AG09309 (cell line): ENCODE measurements around the gene CCNF.

ENCODE experiments used
- DNase-seq: peaks from one replicate; pipeline ENCODE4 v3.0.0-alpha.2; 2010; ENCODE audit warnings: low read depth
- H3K4me3 ChIP-seq: 2 replicates; pipeline ENCODE4 v1.5.1; 2011; ENCODE audit warnings: mild to moderate bottlenecking, low read depth, low read length, moderate library complexity; ENCODE audit not compliant: control insufficient read depth
- CTCF ChIP-seq: IDR thresholded peaks from 2 replicates; pipeline ENCODE4 v1.5.1; 2011; ENCODE audit warnings: mild to moderate bottlenecking, low read depth, low read length, inconsistent platforms; ENCODE audit not compliant: insufficient read depth, control insufficient read depth; ENCODE audit errors: missing control alignments

The CCNF gene

GRCh38 chr16:2422123-2422867 is 7.0 kb upstream of the CCNF start:
- no peak for DNase-seq
- TF ChIP-seq CTCF = no peak
- no peak overlapping the region for H3K4me3 ChIP-seq

GRCh38 chr16:2424061-2425007 is 4.9 kb upstream of the CCNF start:
- no peak for TF ChIP-seq CTCF
- H3K4me3 ChIP-seq = no peak overlapping the region
- no peak for DNase-seq

- no peak overlapping the region for H3K4me3 ChIP-seq
- TF ChIP-seq CTCF = no peak
- no peak for DNase-seq
Observed at GRCh38 chr16:2425008-2425518, 4.2 kb upstream of the CCNF start.

GRCh38 chr16:2425825-2426430 is 3.3 kb upstream of the CCNF start:
- no peak for TF ChIP-seq CTCF

GRCh38 chr16:2426941-2427361 is 2.3 kb upstream of the CCNF start:
- TF ChIP-seq CTCF = no peak
- DNase-seq = no peak
- no peak overlapping the region for H3K4me3 ChIP-seq

More at GRCh38 chr16:2425825-2426430, 3.3 kb upstream of the CCNF start:
- no peak overlapping the region for H3K4me3 ChIP-seq
- no peak for DNase-seq

GRCh38 chr16:2427526-2427925 is 1.7 kb upstream of the CCNF start:
- H3K4me3 ChIP-seq = no peak overlapping the region
- DNase-seq = no peak
- no peak for TF ChIP-seq CTCF
